Measurements from ENCODE around the gene CAMTA1.

Gene CAMTA1

GRCh38 chr1:6961905-6962477, 176.7 kb downstream of the CAMTA1 start:
- no peak for DNase-seq

- no peak for DNase-seq
These were observed 177.3 kb downstream of the CAMTA1 start for GRCh38 chr1:6962478-6962995.

GRCh38 chr1:6962996-6963911, 178.0 kb downstream of the CAMTA1 start:
- DNase-seq = no peak

- DNase-seq = no peak
These were observed 178.7 kb downstream of the CAMTA1 start for GRCh38 chr1:6963912-6964307.

GRCh38 chr1:6965083-6965934, 180.1 kb downstream of the CAMTA1 start:
- DNase-seq = no peak

- no peak for DNase-seq
These were observed 180.6 kb downstream of the CAMTA1 start for GRCh38 chr1:6965935-6966241.

- DNase-seq = no peak
These were observed 181.1 kb downstream of the CAMTA1 start for GRCh38 chr1:6966326-6966725.

- DNase-seq = no peak
These were observed 182.3 kb downstream of the CAMTA1 start for GRCh38 chr1:6967431-6968111.

- no peak for DNase-seq
These were observed 183.9 kb downstream of the CAMTA1 start for GRCh38 chr1:6969106-6969505.

- no peak for DNase-seq
These were observed 184.5 kb downstream of the CAMTA1 start for GRCh38 chr1:6969762-6970161.

GRCh38 chr1:6970221-6970620, 185.0 kb downstream of the CAMTA1 start:
- DNase-seq = no peak

GRCh38 chr1:6971048-6971447, 185.8 kb downstream of the CAMTA1 start:
- no peak for DNase-seq

- DNase-seq = no peak
These were observed 186.4 kb downstream of the CAMTA1 start for GRCh38 chr1:6971699-6972098.

- DNase-seq = no peak
These were observed 187.1 kb downstream of the CAMTA1 start for GRCh38 chr1:6972399-6972798.

- DNase-seq = no peak
These were observed 190.2 kb downstream of the CAMTA1 start for GRCh38 chr1:6975331-6976043.

GRCh38 chr1:6976044-6976375, 190.8 kb downstream of the CAMTA1 start:
- no peak for DNase-seq

- no peak for DNase-seq
These were observed 193.9 kb downstream of the CAMTA1 start for GRCh38 chr1:6979003-6979613.

- no peak for DNase-seq
These were observed 196.3 kb downstream of the CAMTA1 start for GRCh38 chr1:6981595-6981994.

GRCh38 chr1:6982443-6982842, 197.2 kb downstream of the CAMTA1 start:
- no peak for DNase-seq

GRCh38 chr1:6982860-6983259, 197.6 kb downstream of the CAMTA1 start:
- DNase-seq = no peak

- DNase-seq = no peak
These were observed 199.3 kb downstream of the CAMTA1 start for GRCh38 chr1:6984536-6984935.

GRCh38 chr1:6984986-6985385, 199.7 kb downstream of the CAMTA1 start:
- DNase-seq = no peak

Data from COR-L47 (cell line).